Fibroblast of villous mesenchyme (primary cell): ENCODE results near the gene RERE. TPM values are rescaled to one million over a fixed set of nuclear protein-coding genes. Genes with fewer than 3 reads are reported as not detected.

Source experiments
- DNase-seq: peaks from one replicate; pipeline ENCODE4 v3.0.0-alpha.2; 2010; ENCODE audit warnings: low read depth
- H3K4me3 ChIP-seq: 2 replicates; pipeline ENCODE4 v1.5.1; 2011; ENCODE audit warnings: low read depth, mild to moderate bottlenecking, low read length
- total RNA-seq: library from RNA; depleted of rRNA; stranded (reverse); fragments of >200 nt; gene quantifications from 2 replicates; pipeline ENCODE4 v1.2.3, GENCODE V29; 2012
- TF ChIP-seq, protein P1 (sequence below): IDR thresholded peaks from 2 replicates; pipeline ENCODE4 v1.5.1; 2012; ENCODE audit warnings: low read depth, mild to moderate bottlenecking, low read length; ENCODE audit not compliant: insufficient read depth

The RERE gene
- total RNA-seq, 1 donor: 51.4 TPM

DNA sequence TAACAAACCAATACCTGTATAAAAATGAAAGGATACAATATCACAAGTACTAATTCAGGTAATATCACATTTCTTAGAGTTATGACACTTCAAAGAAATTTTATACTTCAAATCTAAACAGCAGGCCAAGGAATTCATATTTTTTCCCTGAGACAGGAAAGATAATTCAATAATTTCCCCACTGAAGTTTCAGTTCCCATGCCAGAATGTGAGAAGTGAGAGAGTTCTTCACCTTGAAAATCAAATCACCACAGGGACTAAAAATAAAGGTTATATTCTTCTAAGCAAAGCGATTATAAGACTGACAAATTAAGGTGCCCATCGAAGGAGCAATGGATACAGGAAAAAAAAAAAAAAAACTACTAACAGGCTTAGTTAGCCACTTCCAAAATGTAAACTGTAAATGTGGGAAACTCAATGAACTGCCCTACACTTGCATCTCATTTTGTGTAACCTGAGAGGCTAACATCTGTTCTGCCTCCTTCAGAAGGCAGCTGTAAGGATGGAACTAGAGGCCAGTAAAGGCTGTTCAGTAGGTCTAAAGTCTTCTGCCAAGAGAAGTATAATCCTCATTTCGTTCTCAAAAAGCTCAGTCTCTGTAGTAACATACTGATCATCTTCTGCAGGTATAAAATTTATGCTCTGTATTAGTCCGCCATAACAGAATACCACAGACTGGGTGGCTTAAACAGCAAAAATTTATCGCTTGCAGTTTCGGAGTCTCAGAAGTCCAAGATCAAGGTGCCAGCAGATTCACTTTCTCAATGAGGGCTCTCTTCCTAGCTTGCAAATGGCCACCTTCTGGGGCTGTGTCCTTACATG lies 127.8 kb downstream of the RERE start:
- no peak for DNase-seq
- H3K4me3 ChIP-seq: no peak overlapping the region
- TF ChIP-seq, protein P1, sequence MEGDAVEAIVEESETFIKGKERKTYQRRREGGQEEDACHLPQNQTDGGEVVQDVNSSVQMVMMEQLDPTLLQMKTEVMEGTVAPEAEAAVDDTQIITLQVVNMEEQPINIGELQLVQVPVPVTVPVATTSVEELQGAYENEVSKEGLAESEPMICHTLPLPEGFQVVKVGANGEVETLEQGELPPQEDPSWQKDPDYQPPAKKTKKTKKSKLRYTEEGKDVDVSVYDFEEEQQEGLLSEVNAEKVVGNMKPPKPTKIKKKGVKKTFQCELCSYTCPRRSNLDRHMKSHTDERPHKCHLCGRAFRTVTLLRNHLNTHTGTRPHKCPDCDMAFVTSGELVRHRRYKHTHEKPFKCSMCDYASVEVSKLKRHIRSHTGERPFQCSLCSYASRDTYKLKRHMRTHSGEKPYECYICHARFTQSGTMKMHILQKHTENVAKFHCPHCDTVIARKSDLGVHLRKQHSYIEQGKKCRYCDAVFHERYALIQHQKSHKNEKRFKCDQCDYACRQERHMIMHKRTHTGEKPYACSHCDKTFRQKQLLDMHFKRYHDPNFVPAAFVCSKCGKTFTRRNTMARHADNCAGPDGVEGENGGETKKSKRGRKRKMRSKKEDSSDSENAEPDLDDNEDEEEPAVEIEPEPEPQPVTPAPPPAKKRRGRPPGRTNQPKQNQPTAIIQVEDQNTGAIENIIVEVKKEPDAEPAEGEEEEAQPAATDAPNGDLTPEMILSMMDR: no peak

DNA sequence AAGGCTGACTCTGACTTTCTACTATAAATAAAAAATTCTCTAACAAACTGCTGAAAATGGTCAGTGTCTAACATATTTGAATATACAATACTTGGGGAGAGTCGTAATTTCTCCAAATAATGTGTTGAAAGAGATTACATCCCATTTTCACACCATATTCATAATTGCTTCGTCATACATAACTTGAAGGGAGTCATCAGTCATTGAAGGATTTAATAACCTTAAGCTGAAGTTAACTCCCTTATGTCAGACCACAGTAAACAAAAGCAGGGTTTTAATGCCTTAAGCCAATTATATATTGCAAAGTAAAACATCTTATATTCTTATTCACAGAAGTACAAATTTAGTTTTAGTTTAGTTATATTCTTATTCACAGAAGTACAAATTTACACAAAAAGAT lies 129.9 kb downstream of the RERE start:
- no peak for DNase-seq
- TF ChIP-seq, protein P1: no peak
- no peak overlapping the region for H3K4me3 ChIP-seq

DNA sequence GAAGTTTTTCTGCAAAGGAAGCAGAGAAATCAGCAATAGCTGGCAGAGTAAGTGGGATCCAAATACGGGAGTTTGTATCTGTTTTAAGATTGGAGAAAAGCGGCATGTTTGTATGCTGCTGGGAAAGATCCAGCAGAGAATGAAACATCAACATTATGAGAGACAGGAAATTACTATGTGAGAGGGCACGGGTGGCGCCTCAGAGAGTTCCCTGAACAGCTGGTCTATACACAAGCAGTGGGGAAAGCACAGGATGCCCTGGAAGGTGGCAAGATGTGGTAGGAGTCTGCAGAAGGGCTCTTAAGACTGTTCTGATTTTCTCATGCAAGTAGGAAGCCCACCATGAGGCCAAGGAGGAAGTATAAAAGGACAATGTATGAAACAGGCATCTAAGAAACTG lies 130.4 kb downstream of the RERE start:
- peak; percentile 85 for DNase-seq
- TF ChIP-seq, protein P1: no peak
- no peak overlapping the region for H3K4me3 ChIP-seq

DNA sequence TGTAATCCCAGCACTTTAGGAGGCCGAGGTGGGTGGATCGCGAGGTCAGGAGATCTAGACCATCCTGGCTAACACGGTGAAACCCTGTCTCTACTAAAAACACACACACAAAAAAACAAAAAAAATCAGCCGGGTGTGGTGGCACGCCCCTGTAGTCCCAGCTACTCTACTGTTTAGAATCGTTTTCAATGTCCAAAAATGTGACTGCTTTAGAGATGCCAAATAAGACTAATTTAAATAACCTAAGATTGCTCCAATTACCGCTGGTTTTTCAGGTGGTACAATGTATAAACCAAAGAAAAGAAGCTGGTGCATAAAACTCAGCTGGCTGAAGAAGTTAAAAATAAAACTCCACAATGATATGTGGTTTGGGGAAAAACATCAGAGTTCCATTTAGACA lies 132.0 kb downstream of the RERE start:
- TF ChIP-seq, protein P1: no peak
- H3K4me3 ChIP-seq: no peak overlapping the region
- no peak for DNase-seq

DNA sequence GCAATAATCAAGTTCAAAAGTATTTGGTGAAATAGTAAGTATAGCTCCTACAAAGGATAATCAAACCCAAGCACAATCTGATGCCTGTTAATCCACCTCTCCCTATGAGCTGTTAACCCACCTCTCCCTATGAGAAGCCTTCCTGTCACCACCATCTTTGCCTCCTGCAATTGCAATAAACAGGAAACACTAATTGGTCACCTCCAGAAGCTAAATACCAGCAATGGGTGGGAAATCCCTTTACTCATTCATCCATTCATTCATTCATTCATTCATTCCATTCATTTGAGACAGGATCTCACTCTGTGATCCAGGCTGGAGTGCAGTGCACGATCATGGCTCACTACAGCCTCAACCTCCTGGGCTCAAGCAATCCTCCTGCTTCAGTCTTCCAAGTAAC lies 132.8 kb downstream of the RERE start:
- DNase-seq: no peak
- no peak overlapping the region for H3K4me3 ChIP-seq
- TF ChIP-seq, protein P1: no peak

DNA sequence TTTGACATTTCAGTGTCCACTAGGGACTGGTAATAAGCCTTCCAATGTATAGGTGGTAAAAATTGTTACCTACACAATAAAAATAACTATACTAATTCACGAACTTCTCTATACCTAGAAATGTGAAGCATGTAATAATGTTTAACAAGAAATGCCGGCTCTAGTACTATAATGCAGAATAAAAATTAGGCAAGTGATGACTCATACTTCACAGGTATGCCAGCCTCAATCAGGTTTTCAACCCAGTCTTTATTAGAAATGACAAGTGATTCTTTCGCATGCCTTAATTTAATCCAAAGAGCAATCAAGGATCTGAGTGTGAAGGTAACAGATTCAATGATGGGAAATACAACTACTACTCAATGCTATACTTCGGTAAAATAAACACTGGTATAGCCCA lies 134.9 kb downstream of the RERE start:
- no peak for DNase-seq
- TF ChIP-seq, protein P1: no peak
- no peak overlapping the region for H3K4me3 ChIP-seq

DNA sequence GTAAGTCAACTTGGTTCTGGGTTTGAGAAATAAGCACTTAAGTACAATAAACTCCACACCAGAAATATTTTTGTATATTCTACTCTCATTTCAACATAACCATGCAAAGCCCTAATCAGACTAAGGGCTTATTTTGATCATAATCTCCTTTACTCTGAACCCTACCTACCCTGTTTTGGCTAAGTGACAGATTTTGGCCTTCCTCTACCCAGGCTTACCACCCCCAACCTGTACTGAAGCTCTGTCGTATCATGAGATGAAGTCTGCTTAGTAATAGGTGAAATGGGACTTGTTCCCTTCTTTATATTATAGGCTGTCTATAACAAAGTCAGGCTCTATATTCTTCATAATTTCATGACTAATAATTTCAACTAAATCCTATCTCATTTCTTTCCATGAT lies 135.5 kb downstream of the RERE start:
- H3K4me3 ChIP-seq: no peak overlapping the region
- no peak for DNase-seq
- TF ChIP-seq, protein P1: no peak
